Measurements from ENCODE around the gene C2orf80.

DNA sequence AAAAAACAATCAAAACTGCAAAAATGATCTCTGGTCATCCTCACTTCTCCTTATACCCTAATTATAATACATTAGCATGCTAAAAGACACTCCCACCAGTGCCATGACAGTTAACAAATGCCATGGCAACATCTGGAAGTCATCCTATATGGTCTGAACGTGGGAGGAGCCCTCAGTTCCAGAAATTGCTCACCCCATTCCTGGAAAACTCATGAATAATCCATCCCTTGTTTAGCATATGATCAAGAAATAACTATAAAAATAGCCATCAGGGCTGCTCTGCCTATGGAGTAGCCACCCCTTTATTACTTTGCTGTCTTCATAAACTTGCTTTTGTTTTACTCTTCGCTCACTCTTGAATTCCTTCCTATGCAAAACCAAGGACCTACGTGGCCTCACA, 5.7 kb upstream of the C2orf80 start:
- TF ChIP-seq, protein P1, sequence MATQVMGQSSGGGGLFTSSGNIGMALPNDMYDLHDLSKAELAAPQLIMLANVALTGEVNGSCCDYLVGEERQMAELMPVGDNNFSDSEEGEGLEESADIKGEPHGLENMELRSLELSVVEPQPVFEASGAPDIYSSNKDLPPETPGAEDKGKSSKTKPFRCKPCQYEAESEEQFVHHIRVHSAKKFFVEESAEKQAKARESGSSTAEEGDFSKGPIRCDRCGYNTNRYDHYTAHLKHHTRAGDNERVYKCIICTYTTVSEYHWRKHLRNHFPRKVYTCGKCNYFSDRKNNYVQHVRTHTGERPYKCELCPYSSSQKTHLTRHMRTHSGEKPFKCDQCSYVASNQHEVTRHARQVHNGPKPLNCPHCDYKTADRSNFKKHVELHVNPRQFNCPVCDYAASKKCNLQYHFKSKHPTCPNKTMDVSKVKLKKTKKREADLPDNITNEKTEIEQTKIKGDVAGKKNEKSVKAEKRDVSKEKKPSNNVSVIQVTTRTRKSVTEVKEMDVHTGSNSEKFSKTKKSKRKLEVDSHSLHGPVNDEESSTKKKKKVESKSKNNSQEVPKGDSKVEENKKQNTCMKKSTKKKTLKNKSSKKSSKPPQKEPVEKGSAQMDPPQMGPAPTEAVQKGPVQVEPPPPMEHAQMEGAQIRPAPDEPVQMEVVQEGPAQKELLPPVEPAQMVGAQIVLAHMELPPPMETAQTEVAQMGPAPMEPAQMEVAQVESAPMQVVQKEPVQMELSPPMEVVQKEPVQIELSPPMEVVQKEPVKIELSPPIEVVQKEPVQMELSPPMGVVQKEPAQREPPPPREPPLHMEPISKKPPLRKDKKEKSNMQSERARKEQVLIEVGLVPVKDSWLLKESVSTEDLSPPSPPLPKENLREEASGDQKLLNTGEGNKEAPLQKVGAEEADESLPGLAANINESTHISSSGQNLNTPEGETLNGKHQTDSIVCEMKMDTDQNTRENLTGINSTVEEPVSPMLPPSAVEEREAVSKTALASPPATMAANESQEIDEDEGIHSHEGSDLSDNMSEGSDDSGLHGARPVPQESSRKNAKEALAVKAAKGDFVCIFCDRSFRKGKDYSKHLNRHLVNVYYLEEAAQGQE (IDR thresholded peaks at IDR 0.05; ENCODE audit: unreplicated experiment): no peak
- TF ChIP-seq, protein P2, sequence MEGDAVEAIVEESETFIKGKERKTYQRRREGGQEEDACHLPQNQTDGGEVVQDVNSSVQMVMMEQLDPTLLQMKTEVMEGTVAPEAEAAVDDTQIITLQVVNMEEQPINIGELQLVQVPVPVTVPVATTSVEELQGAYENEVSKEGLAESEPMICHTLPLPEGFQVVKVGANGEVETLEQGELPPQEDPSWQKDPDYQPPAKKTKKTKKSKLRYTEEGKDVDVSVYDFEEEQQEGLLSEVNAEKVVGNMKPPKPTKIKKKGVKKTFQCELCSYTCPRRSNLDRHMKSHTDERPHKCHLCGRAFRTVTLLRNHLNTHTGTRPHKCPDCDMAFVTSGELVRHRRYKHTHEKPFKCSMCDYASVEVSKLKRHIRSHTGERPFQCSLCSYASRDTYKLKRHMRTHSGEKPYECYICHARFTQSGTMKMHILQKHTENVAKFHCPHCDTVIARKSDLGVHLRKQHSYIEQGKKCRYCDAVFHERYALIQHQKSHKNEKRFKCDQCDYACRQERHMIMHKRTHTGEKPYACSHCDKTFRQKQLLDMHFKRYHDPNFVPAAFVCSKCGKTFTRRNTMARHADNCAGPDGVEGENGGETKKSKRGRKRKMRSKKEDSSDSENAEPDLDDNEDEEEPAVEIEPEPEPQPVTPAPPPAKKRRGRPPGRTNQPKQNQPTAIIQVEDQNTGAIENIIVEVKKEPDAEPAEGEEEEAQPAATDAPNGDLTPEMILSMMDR (conservative IDR thresholded peaks at IDR 0.05; ENCODE audit: low read depth in 2 of 2): no peak
- no peak for TF ChIP-seq POLR2AphosphoS5 (IDR thresholded peaks at IDR 0.05; ENCODE audit: low read depth)
- no peak for TF ChIP-seq JUNB (IDR thresholded peaks at IDR 0.05; ENCODE audit: unreplicated experiment)
- no peak for TF ChIP-seq EZH2 (IDR thresholded peaks at IDR 0.05; ENCODE audit: low read depth, unreplicated experiment)
- TF ChIP-seq NANOG (IDR thresholded peaks at IDR 0.05; ENCODE audit: borderline replicate concordance): no peak
- no peak for TF ChIP-seq CREB1 (CRISPR knock-in tag; IDR thresholded peaks at IDR 0.05; ENCODE audit: low read depth)
- no peak for TF ChIP-seq ZNF331 (CRISPR knock-in tag; IDR thresholded peaks at IDR 0.05; ENCODE audit: low read depth)
- no peak for TF ChIP-seq EZH2phosphoT487 (IDR thresholded peaks at IDR 0.05; ENCODE audit: unreplicated experiment)
- TF ChIP-seq STAT1 (IDR thresholded peaks at IDR 0.05; ENCODE audit: unreplicated experiment): no peak
- TF ChIP-seq, protein P3, sequence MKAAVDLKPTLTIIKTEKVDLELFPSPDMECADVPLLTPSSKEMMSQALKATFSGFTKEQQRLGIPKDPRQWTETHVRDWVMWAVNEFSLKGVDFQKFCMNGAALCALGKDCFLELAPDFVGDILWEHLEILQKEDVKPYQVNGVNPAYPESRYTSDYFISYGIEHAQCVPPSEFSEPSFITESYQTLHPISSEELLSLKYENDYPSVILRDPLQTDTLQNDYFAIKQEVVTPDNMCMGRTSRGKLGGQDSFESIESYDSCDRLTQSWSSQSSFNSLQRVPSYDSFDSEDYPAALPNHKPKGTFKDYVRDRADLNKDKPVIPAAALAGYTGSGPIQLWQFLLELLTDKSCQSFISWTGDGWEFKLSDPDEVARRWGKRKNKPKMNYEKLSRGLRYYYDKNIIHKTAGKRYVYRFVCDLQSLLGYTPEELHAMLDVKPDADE (IDR thresholded peaks at IDR 0.05): no peak
- TF ChIP-seq, protein P4, sequence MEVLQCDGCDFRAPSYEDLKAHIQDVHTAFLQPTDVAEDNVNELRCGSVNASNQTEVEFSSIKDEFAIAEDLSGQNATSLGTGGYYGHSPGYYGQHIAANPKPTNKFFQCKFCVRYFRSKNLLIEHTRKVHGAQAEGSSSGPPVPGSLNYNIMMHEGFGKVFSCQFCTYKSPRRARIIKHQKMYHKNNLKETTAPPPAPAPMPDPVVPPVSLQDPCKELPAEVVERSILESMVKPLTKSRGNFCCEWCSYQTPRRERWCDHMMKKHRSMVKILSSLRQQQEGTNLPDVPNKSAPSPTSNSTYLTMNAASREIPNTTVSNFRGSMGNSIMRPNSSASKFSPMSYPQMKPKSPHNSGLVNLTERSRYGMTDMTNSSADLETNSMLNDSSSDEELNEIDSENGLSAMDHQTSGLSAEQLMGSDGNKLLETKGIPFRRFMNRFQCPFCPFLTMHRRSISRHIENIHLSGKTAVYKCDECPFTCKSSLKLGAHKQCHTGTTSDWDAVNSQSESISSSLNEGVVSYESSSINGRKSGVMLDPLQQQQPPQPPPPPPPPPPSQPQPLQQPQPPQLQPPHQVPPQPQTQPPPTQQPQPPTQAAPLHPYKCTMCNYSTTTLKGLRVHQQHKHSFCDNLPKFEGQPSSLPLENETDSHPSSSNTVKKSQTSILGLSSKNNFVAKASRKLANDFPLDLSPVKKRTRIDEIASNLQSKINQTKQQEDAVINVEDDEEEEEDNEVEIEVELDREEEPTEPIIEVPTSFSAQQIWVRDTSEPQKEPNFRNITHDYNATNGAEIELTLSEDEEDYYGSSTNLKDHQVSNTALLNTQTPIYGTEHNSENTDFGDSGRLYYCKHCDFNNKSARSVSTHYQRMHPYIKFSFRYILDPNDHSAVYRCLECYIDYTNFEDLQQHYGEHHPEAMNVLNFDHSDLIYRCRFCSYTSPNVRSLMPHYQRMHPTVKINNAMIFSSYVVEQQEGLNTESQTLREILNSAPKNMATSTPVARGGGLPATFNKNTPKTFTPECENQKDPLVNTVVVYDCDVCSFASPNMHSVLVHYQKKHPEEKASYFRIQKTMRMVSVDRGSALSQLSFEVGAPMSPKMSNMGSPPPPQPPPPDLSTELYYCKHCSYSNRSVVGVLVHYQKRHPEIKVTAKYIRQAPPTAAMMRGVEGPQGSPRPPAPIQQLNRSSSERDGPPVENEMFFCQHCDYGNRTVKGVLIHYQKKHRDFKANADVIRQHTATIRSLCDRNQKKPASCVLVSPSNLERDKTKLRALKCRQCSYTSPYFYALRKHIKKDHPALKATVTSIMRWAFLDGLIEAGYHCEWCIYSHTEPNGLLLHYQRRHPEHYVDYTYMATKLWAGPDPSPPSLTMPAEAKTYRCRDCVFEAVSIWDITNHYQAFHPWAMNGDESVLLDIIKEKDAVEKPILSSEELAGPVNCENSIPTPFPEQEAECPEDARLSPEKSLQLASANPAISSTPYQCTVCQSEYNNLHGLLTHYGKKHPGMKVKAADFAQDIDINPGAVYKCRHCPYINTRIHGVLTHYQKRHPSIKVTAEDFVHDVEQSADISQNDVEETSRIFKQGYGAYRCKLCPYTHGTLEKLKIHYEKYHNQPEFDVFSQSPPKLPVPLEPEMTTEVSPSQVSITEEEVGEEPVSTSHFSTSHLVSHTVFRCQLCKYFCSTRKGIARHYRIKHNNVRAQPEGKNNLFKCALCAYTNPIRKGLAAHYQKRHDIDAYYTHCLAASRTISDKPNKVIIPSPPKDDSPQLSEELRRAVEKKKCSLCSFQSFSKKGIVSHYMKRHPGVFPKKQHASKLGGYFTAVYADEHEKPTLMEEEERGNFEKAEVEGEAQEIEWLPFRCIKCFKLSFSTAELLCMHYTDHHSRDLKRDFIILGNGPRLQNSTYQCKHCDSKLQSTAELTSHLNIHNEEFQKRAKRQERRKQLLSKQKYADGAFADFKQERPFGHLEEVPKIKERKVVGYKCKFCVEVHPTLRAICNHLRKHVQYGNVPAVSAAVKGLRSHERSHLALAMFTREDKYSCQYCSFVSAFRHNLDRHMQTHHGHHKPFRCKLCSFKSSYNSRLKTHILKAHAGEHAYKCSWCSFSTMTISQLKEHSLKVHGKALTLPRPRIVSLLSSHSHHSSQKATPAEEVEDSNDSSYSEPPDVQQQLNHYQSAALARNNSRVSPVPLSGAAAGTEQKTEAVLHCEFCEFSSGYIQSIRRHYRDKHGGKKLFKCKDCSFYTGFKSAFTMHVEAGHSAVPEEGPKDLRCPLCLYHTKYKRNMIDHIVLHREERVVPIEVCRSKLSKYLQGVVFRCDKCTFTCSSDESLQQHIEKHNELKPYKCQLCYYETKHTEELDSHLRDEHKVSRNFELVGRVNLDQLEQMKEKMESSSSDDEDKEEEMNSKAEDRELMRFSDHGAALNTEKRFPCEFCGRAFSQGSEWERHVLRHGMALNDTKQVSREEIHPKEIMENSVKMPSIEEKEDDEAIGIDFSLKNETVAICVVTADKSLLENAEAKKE (CRISPR knock-in tag; IDR thresholded peaks at IDR 0.05): no peak
- no peak for TF ChIP-seq ZNF114 (CRISPR knock-in tag; IDR thresholded peaks at IDR 0.05)

Data from GM23338 (cell line).